ENCODE results near the gene MAPK12. TPM values are rescaled to one million over a fixed set of nuclear protein-coding genes. Genes with fewer than 3 reads are reported as not detected.

The MAPK12 gene
- total RNA-seq, 1 experiment from 2014 or later, result 86.7 TPM

DNA sequence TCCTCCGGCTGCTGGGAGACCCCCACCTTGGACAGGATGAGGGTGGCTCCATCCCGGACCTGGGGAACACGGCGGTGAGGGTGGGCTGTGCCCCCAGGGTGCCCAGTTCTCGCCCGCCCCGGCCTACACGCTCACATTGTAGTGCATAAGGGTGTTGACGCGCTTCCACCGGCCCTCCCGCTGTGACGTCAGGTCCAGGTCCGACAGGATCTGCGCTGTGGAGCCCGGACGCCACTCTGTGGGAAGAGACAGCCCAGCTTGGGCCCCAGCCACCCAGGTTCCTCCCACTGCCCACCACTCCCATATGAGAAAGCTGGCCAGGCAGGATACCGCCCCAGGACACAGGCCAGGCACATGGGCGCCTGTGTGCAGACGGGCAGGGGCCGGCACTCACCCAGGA is 17.0 kb upstream of the MAPK12 start:
- no peak overlapping the region for H3K4me2 ChIP-seq (ENCODE audit: low read length)
- ChIA-PET CTCF (no interaction called here), POLR2A (no interaction called here), RAD21 (ENCODE audit: low non-redundant PET in 1 of 2, low total read pairs in 2 of 2, uncharacterized antibody in 2 of 2, unreplicated experiment in 2 of 2) (no interaction called here)
- H3K79me2 ChIP-seq (ENCODE audit: insufficient read depth, low read length), result peaks cover 14% of the 10 kb centered on the region; the same call in 1 of the 2 replicates
- no peak for TF ChIP-seq EZH2phosphoT487 (IDR thresholded peaks at IDR 0.05; ENCODE audit: borderline replicate concordance)
- TF ChIP-seq ZFX (IDR thresholded peaks at IDR 0.05), result no peak
- TF ChIP-seq SP1 (IDR thresholded peaks at IDR 0.05; ENCODE audit: low read depth), result no peak
- no peaks in the 10 kb centered on the region for H4K20me1 ChIP-seq (ENCODE audit: insufficient read depth)
- peak overlapping the region; percentile 29; the same call in 1 of the 2 replicates for H3K27ac ChIP-seq (ENCODE audit: low read depth, low read length)
- no peaks in the 10 kb centered on the region for H3K27me3 ChIP-seq (ENCODE audit: insufficient read depth, low read length)
- H3K9me2 ChIP-seq (ENCODE audit: insufficient read depth), result no peaks in the 10 kb centered on the region
- peaks cover 29 to 78% of the 10 kb centered on the region in 2 experiments for H3K36me3 ChIP-seq (ENCODE audit: control insufficient read depth in 1 of 2, insufficient read depth in 2 of 2, low read length in 2 of 2)
- no peak overlapping the region for H3K9ac ChIP-seq (ENCODE audit: low read length)
- ATAC-seq (no peak), DNase-seq (ENCODE audit: low read depth, low spot score) (no peak)
- peaks cover 17 to 40% of the 10 kb centered on the region in 2 experiments for H3K4me1 ChIP-seq (ENCODE audit: control insufficient read depth in 1 of 2, insufficient read depth in 2 of 2, low read length in 2 of 2)
- peaks cover 4 to 11% of the 10 kb centered on the region in 2 experiments; a peak in 2 of 4 replicates for H3K9me3 ChIP-seq (ENCODE audit: control insufficient read depth in 1 of 2, insufficient read depth in 1 of 2, low read depth in 1 of 2, low read length in 2 of 2)
- BruUV-seq (replicated peaks), result no TSS peak
- H3K4me3 ChIP-seq (replicated peaks in 1 of 2; ENCODE audit: low read depth in 1 of 2, low read length in 2 of 2), result no peak overlapping the region
- no peak overlapping the region for H2AFZ ChIP-seq (ENCODE audit: low read depth, low read length, poor library complexity, severe bottlenecking)
- intact Hi-C loops (cut with micrococcal nuclease), result no loop called here

DNA sequence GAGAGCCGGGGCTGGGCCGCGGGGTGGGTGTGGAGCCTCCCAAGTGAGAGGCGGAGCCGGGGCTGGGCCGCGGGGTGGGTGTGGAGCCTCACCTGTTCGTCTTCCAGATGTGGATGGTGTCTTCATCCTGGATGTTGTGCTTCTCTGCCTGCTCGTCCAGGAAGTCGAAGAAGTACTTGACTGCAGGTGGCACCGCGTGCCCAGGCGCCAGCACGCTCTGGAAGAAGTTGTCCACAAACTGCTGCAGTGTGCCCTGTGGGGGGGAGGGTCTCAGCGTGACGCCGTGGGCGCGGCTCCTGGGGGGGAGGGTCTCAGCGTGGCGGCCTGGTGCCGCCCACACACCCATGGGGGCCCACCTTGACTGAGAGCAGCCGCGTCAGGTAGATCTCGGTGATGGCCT is 16.3 kb upstream of the MAPK12 start:
- DNase-seq (ENCODE audit: low read depth, low spot score) (no peak), ATAC-seq (no peak)
- Histone ChIP-seq H3K27me3 (ENCODE audit: insufficient read depth, low read length) (no peaks in the 10 kb centered on the region), H3K9me2 (ENCODE audit: insufficient read depth) (no peaks in the 10 kb centered on the region), H3K27ac (ENCODE audit: low read depth, low read length) (no peak overlapping the region; the same call in 1 of the 2 replicates), H3K9me3 (ENCODE audit: control insufficient read depth in 1 of 2, insufficient read depth in 1 of 2, low read depth in 1 of 2, low read length in 2 of 2) (peaks cover 4 to 11% of the 10 kb centered on the region in 2 experiments; a peak in 2 of 4 replicates), H4K20me1 (ENCODE audit: insufficient read depth) (no peaks in the 10 kb centered on the region), H3K4me3 (replicated peaks in 1 of 2; ENCODE audit: low read depth in 1 of 2, low read length in 2 of 2) (no peak overlapping the region), H3K36me3 (ENCODE audit: control insufficient read depth in 1 of 2, insufficient read depth in 2 of 2, low read length in 2 of 2) (peaks cover 29 to 73% of the 10 kb centered on the region in 2 experiments), H3K4me2 (ENCODE audit: low read length) (no peak overlapping the region), H2AFZ (ENCODE audit: low read depth, low read length, poor library complexity, severe bottlenecking) (no peak overlapping the region), H3K79me2 (ENCODE audit: insufficient read depth, low read length) (peaks cover 14% of the 10 kb centered on the region; the same call in 1 of the 2 replicates), H3K9ac (ENCODE audit: low read length) (no peak overlapping the region), H3K4me1 (ENCODE audit: control insufficient read depth in 1 of 2, insufficient read depth in 2 of 2, low read length in 2 of 2) (peaks cover 12 to 33% of the 10 kb centered on the region in 2 experiments)
- RAD21 ChIA-PET (ENCODE audit: low non-redundant PET in 1 of 2, low total read pairs in 2 of 2, uncharacterized antibody in 2 of 2, unreplicated experiment in 2 of 2), result no interaction called here
- POLR2A ChIA-PET, result no interaction called here
- BruUV-seq (replicated peaks), result no TSS peak
- CTCF ChIA-PET, result no interaction called here
- no peak for TF ChIP-seq EGR1 (IDR thresholded peaks at IDR 0.05; ENCODE audit: low read depth)
- TF ChIP-seq, protein P1, sequence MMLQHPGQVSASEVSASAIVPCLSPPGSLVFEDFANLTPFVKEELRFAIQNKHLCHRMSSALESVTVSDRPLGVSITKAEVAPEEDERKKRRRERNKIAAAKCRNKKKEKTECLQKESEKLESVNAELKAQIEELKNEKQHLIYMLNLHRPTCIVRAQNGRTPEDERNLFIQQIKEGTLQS (IDR thresholded peaks at IDR 0.05), result no peak
- no peak for TF ChIP-seq POLR2AphosphoS5 (IDR thresholded peaks at IDR 0.05; ENCODE audit: low read depth, low read length)
- TF ChIP-seq FOSL1 (IDR thresholded peaks at IDR 0.05; ENCODE audit: low read depth), result no peak
- TF ChIP-seq POLR2A (IDR thresholded peaks at IDR 0.05; ENCODE audit: borderline replicate concordance, extremely low read depth, insufficient read depth, insufficient read length), result no peak
- TF ChIP-seq SIN3A (IDR thresholded peaks at IDR 0.05; ENCODE audit: low read depth), result no peak
- no peak for TF ChIP-seq ELF1 (IDR thresholded peaks at IDR 0.05; ENCODE audit: borderline replicate concordance, low read depth)
- intact Hi-C loops (cut with micrococcal nuclease), result no loop called here
